BE2C (cell line): ENCODE data around the gene ALAS1.

Experiments used
- DNase-seq: peaks from one replicate; pipeline ENCODE4 v3.0.0-alpha.2; 2020
- H3K27me3 ChIP-seq: fragments of 250-450 bp; sonication (Bioruptor Pico); 2 replicates; pipeline ENCODE4 v1.5.1; 2020; ENCODE audit warnings: mild to moderate bottlenecking
- H3K36me3 ChIP-seq: fragments of 250-450 bp; sonication (Bioruptor Pico); 2 replicates; pipeline ENCODE4 v1.5.1; 2020; ENCODE audit warnings: mild to moderate bottlenecking
- H3K4me1 ChIP-seq: fragments of 250-450 bp; sonication (Bioruptor Pico); 2 replicates; pipeline ENCODE4 v1.5.1; 2020
- H3K4me3 ChIP-seq: 2 replicates; pipeline ENCODE4 v1.5.1; 2011; ENCODE audit warnings: low read depth, low read length
- H3K9me3 ChIP-seq: fragments of 250-450 bp; sonication (Bioruptor Pico); 2 replicates; pipeline ENCODE4 v1.5.1; 2020
- CTCF ChIP-seq: IDR thresholded peaks from 2 replicates; pipeline ENCODE4 v1.5.1; 2012; ENCODE audit warnings: mild to moderate bottlenecking, low read depth, low read length

ALAS1 gene

GRCh38 chr3:52246728-52247408 lies 48.9 kb downstream of the ALAS1 start:
- no peaks in the 10 kb centered on the region for H3K27me3 ChIP-seq
- H3K9me3 ChIP-seq, result no peaks in the 10 kb centered on the region
- no peak overlapping the region for H3K4me3 ChIP-seq
- H3K4me1 ChIP-seq, result peaks cover 8% of the 10 kb centered on the region
- TF ChIP-seq CTCF, result no peak
- H3K36me3 ChIP-seq, result peaks cover 3% of the 10 kb centered on the region; the same call in 1 of the 2 replicates
- no peak for DNase-seq

GRCh38 chr3:52247409-52248164 lies 49.6 kb downstream of the ALAS1 start:
- Histone ChIP-seq H3K36me3 (peaks cover 5% of the 10 kb centered on the region; the same call in 1 of the 2 replicates), H3K4me1 (peaks cover 8% of the 10 kb centered on the region; the same call in 1 of the 2 replicates), H3K4me3 (no peak overlapping the region), H3K9me3 (no peaks in the 10 kb centered on the region), H3K27me3 (no peaks in the 10 kb centered on the region)
- TF ChIP-seq CTCF, result no peak
- no peak for DNase-seq

DNA sequence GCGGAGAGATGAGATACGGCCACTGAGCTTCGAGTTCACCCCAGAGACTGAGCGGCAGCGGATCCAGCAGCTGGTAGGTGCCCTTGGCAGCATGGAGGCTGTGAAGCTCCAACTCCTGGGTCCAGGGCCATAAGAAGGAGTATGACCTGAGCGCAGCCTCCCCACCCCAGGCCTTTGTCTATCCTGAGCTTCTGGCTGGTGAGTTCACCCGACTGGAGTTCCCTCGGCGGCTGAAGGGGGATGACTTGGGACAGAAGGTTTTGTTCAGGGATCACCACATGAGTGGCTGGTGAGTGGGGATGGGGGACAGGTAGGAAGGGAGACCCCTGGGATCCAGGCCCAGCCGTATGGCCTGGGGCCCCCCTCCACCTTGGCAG lies 50.2 kb downstream of the ALAS1 start:
- no peak for DNase-seq
- TF ChIP-seq CTCF, result no peak
- H3K9me3 ChIP-seq, result no peaks in the 10 kb centered on the region
- peaks cover 8% of the 10 kb centered on the region; the same call in 1 of the 2 replicates for H3K4me1 ChIP-seq
- peaks cover 5% of the 10 kb centered on the region for H3K36me3 ChIP-seq
- no peaks in the 10 kb centered on the region for H3K27me3 ChIP-seq
- H3K4me3 ChIP-seq, result no peak overlapping the region

DNA sequence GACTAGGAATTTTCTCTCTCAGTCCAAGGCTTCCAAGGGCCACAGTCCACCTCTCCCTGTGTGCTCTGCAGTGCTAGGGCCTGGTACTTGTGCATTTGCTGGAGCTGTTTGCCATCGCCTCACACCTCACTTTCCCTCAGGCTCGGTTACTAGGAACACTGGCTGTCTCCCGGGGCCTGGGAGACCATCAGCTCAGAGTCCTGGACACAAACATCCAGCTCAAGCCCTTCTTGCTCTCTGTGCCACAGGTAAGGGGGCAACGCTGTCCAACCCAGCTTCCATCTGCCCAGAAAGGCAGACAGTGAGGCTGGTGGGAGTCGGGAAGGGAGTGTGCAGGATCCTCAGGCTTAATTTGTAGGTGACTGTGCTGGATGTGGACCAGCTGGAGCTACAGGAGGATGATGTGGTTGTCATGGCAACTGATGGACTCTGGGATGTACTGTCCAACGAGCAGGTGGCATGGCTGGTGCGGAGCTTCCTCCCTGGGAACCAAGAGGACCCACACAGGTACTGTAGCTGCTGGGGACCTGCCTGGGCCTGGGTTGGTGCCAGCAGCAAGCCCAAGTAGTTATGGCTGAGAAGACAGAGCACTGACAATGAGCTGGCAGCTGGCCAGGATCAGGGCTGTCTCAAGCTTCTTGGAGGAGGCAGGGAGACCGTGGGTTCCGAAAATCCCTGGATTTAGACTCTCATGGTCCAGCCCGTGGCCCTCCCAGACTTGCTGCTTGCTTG lies 51.0 kb downstream of the ALAS1 start:
- Histone ChIP-seq H3K36me3 (peaks cover 7% of the 10 kb centered on the region), H3K4me3 (no peak overlapping the region), H3K27me3 (no peaks in the 10 kb centered on the region), H3K9me3 (no peaks in the 10 kb centered on the region), H3K4me1 (peaks cover 7% of the 10 kb centered on the region; the same call in 1 of the 2 replicates)
- no peak for TF ChIP-seq CTCF
- no peak for DNase-seq

GRCh38 chr3:52249683-52250082 lies 51.7 kb downstream of the ALAS1 start:
- no peak for TF ChIP-seq CTCF
- no peak for DNase-seq
- Histone ChIP-seq H3K4me3 (no peak overlapping the region), H3K9me3 (no peaks in the 10 kb centered on the region), H3K36me3 (peaks cover 11% of the 10 kb centered on the region), H3K27me3 (no peaks in the 10 kb centered on the region), H3K4me1 (no peaks in the 10 kb centered on the region)
